Astrocyte (in vitro differentiated cells and primary cell): ENCODE data around the gene SMTNL2. TPM values are rescaled to one million over a fixed set of nuclear protein-coding genes. Genes with fewer than 3 reads are reported as not detected.
"Not testable (repeated sequence)": the region's sequence is repeated elsewhere in the genome, so short reads cannot be mapped to it uniquely, and the experiment has no call there.

Experiments used
- DNase-seq: peaks from one replicate; pipeline ENCODE4 v3.0.0-alpha.2; 2010; ENCODE audit warnings: low read depth
- FAIRE-seq: peaks from 2 replicates; lab custom pipeline; 2011; peaks lifted over from hg19 to GRCh38; lab: Jason Lieb, UNC
- H2AFZ ChIP-seq: 2 replicates; pipeline ENCODE4 v1.6.0; 2012; ENCODE audit warnings: low read depth, low read length, inconsistent platforms
- H3K27ac ChIP-seq: 2 replicates; pipeline ENCODE4 v1.5.1; 2011; ENCODE audit warnings: low read depth, low read length, inconsistent platforms
- H3K27me3 ChIP-seq: 2 replicates; pipeline ENCODE4 v1.6.0; 2011; ENCODE audit warnings: low read length, inconsistent platforms; ENCODE audit not compliant: insufficient read depth
- H3K36me3 ChIP-seq: 2 replicates; pipeline ENCODE4 v1.5.1; 2011; ENCODE audit warnings: low read length, inconsistent platforms; ENCODE audit not compliant: insufficient read depth
- H3K4me1 ChIP-seq: 2 replicates; pipeline ENCODE4 v1.5.1; 2011; ENCODE audit warnings: low read length, inconsistent platforms; ENCODE audit not compliant: insufficient read depth
- H3K4me2 ChIP-seq: 2 replicates; pipeline ENCODE4 v1.6.0; 2012; ENCODE audit warnings: low read length, inconsistent platforms
- H3K4me3 ChIP-seq: 2 replicates; pipeline ENCODE4 v1.5.1; 2011; ENCODE audit warnings: low read depth, mild to moderate bottlenecking, low read length, inconsistent platforms; ENCODE audit not compliant: insufficient read depth
- H3K79me2 ChIP-seq: 2 replicates; pipeline ENCODE4 v1.6.0; 2012; ENCODE audit warnings: mild to moderate bottlenecking, low read length, inconsistent platforms; ENCODE audit not compliant: insufficient read depth
- H3K9ac ChIP-seq: 2 replicates; pipeline ENCODE4 v1.6.0; 2012; ENCODE audit warnings: mild to moderate bottlenecking, low read length, inconsistent platforms
- H3K9me3 ChIP-seq: 2 replicates; pipeline ENCODE4 v1.5.1; 2012; ENCODE audit warnings: low read depth, mild to moderate bottlenecking, low read length, inconsistent platforms; ENCODE audit not compliant: insufficient read depth
- H4K20me1 ChIP-seq: 2 replicates; pipeline ENCODE4 v1.6.0; 2012; ENCODE audit warnings: low read length, inconsistent platforms; ENCODE audit not compliant: insufficient read depth
- H3K27ac Mint-ChIP-seq: one replicate; pipeline ENCODE4 v1.8.0; 2021; ENCODE audit warnings: mild to moderate bottlenecking, mixed read lengths; ENCODE audit not compliant: unreplicated experiment
- H3K27me3 Mint-ChIP-seq: one replicate; pipeline ENCODE4 v1.8.0; 2021; ENCODE audit warnings: low read depth, mixed read lengths; ENCODE audit not compliant: unreplicated experiment
- H3K36me3 Mint-ChIP-seq: one replicate; pipeline ENCODE4 v1.8.0; 2021; ENCODE audit warnings: low read depth, mixed read lengths; ENCODE audit not compliant: unreplicated experiment
- H3K4me1 Mint-ChIP-seq: one replicate; pipeline ENCODE4 v1.8.0; 2021; ENCODE audit warnings: low read depth, mixed read lengths; ENCODE audit not compliant: unreplicated experiment
- H3K4me3 Mint-ChIP-seq: one replicate; pipeline ENCODE4 v1.8.0; 2021; ENCODE audit warnings: mild to moderate bottlenecking, moderate library complexity, mixed read lengths; ENCODE audit not compliant: unreplicated experiment
- H3K9me3 Mint-ChIP-seq: one replicate; pipeline ENCODE4 v1.8.0; 2021; ENCODE audit warnings: mild to moderate bottlenecking, mixed read lengths; ENCODE audit not compliant: unreplicated experiment
- EZH2 ChIP-seq: IDR thresholded peaks from 2 replicates; pipeline ENCODE4 v1.6.1; 2012; ENCODE audit warnings: mild to moderate bottlenecking, low read length, inconsistent platforms; ENCODE audit not compliant: insufficient read depth
- total RNA-seq: library from RNA; stranded (reverse); gene quantifications from 2 replicates; pipeline ENCODE4 v1.2.1, GENCODE V29; 2021
- TF ChIP-seq, protein P1 (sequence below): IDR thresholded peaks from 2 replicates; pipeline ENCODE4 v1.5.1; 2011; ENCODE audit warnings: low read depth, mild to moderate bottlenecking, inconsistent platforms, low read length, moderate library complexity; ENCODE audit not compliant: insufficient read depth

Gene SMTNL2
- total RNA-seq, 1 donor from 2014 or later = 0.18 TPM

DNA sequence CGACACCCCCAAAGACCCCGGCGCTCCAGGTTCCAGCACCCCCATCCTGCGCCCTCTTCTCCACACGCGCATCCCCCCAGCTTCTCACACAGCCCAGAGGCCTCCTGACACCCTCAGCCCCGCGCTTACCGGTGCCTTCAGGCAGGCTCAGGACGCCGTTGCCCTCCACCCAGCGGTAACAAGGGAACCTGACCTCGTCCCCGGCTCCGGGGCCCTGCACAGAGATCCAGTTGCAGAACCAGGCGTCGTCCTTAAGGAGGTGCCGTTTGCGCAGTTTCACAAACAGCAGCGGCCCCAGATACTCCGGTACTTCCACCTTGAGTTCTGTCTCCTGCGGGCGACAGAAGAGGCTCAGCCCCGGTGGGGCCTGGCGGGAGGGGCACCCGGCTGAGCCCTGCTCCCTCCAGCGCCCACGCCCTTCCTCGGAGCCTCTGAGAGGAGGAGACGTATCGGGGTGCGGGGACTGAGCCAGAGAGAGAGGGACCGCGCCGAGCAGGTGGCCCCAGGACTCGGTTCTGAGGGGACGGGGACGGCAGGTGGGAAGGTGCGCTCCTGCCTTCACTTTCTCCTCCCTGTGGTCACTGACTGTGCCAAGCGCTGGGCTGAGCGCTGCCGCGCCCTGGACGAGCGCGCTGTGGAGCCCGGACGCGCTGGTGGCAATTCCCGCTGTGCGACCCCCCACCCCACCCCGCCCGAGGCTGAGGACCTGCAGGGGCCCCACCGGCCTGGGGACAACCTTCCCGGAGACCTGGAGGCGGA lies 55.2 kb downstream of the SMTNL2 start:
- not testable (repeated sequence) for H3K9ac ChIP-seq, DNase-seq, FAIRE-seq, H3K27ac Mint-ChIP-seq, H3K4me3 Mint-ChIP-seq, H3K79me2 ChIP-seq, H4K20me1 ChIP-seq, H3K9me3 Mint-ChIP-seq, H3K4me2 ChIP-seq, H3K36me3 ChIP-seq, H3K27ac ChIP-seq, H3K4me3 ChIP-seq, H3K36me3 Mint-ChIP-seq, H3K4me1 Mint-ChIP-seq, H2AFZ ChIP-seq, H3K4me1 ChIP-seq, H3K9me3 ChIP-seq
- H3K27me3 ChIP-seq = peaks cover 63% of the 10 kb centered on the region
- H3K27me3 Mint-ChIP-seq = peaks cover 74% of the 10 kb centered on the region

DNA sequence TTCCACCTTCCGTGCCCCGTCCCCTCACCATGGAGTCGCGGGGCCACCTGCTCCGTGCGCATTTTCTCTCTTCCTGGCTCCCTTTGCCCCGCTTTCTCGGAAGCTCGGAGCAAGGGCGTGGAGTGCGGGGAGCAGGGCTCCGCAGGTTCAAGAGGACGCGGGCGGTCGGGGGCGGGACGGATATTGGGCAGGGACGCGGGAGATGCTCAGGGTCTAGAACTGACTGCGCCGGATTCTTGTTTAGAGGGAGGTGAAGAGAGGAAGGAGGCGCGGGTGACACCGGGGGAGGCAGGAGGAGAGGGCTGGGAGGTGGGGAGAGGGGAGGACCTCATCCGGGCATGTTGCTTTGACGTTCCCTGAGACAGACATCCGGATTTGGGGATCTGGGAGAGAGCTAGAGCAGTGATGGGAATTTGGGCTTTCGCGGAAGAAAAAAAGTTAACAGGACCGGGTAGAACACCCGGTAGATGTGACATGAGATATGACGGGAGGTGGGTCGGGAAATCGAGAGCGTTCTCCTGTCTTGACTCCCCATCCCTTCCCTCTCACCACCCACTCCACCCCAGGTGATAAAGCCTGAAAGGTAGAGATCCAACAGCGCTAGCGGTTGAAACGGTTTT lies 56.4 kb downstream of the SMTNL2 start:
- peaks cover 64% of the 10 kb centered on the region for H3K27me3 ChIP-seq
- not testable (repeated sequence) for H3K4me1 ChIP-seq, H3K4me1 Mint-ChIP-seq, H4K20me1 ChIP-seq, H2AFZ ChIP-seq, H3K9me3 Mint-ChIP-seq, H3K36me3 Mint-ChIP-seq, H3K4me2 ChIP-seq, H3K4me3 ChIP-seq, H3K27ac ChIP-seq, DNase-seq, FAIRE-seq, H3K79me2 ChIP-seq, H3K9me3 ChIP-seq, H3K36me3 ChIP-seq, H3K4me3 Mint-ChIP-seq, H3K9ac ChIP-seq, H3K27ac Mint-ChIP-seq
- peaks cover 74% of the 10 kb centered on the region for H3K27me3 Mint-ChIP-seq

DNA sequence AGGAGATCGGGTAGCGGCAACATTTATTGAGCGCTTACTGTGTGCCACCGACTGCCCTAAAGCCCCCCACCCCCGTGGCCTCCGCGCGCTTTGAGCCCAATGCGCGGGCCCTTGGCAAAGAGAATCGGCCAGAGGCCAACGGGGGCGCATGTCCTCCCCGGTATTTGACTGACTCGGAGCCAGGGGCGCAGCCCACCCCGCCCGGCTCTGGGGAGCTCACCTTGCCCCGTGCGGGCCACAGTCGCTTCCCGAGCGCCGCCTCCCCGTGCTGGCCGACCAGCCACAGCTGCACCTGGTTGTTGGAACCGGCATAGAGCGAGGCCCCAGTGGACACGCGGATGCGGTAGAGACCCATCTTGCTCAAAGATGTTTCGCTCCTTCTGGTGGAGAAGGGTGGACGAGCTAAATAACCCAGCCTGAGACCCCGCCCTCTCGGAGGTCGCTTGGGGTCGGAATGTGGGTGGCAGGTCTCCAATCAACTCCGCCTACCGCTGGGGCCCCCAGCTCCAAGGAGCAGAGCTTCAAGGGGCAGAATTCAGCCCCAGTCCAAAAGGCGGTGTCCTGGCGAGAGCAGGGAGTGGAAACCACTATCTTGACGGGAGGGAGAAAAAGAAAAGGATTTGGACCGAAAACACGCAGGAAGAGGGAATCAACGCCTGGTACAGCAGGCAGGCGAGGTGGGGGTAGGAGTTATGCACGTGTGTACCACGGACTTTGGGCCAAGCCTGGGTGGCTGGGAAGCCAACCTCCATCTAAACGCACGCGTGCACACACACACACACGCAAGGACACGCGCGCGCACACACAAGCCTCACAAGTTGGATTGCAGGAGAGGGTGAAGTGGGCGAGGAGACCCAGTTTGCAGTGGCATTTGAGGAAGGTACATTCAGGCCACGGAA lies 57.2 kb downstream of the SMTNL2 start, which contains the start of gene ALOX15:
ALOX15 (minus strand) TSS at position 382 of the 899 bp plus-strand sequence; CDS start at position 355, 27 bp downstream.
- Mint-ChIP-seq H3K4me1 (no peaks in the 10 kb centered on the region), H3K27ac (no peak within 1 kb of the TSS), H3K36me3 (peaks cover 2% of the 10 kb centered on the region), H3K9me3 (peaks cover 1% of the 10 kb centered on the region), H3K27me3 (peaks cover 72% of the 10 kb centered on the region), H3K4me3 (no peak within 1 kb of the TSS)
- no peaks in the 10 kb centered on the region for H3K79me2 ChIP-seq
- H3K4me2 ChIP-seq = no peak within 1 kb of the TSS
- peaks cover 57% of the 10 kb centered on the region for H3K27me3 ChIP-seq
- H3K36me3 ChIP-seq = no peaks in the 10 kb centered on the region
- no peak within 1 kb of the TSS for H3K27ac ChIP-seq
- H3K4me3 ChIP-seq = no peak within 1 kb of the TSS
- H3K9ac ChIP-seq = no peak within 1 kb of the TSS
- H3K9me3 ChIP-seq = no peaks in the 10 kb centered on the region
- FAIRE-seq (no peak), DNase-seq (no peak)
- no peak within 1 kb of the TSS for H2AFZ ChIP-seq
- TF ChIP-seq EZH2 = peak; percentile 64
- TF ChIP-seq, protein P1, sequence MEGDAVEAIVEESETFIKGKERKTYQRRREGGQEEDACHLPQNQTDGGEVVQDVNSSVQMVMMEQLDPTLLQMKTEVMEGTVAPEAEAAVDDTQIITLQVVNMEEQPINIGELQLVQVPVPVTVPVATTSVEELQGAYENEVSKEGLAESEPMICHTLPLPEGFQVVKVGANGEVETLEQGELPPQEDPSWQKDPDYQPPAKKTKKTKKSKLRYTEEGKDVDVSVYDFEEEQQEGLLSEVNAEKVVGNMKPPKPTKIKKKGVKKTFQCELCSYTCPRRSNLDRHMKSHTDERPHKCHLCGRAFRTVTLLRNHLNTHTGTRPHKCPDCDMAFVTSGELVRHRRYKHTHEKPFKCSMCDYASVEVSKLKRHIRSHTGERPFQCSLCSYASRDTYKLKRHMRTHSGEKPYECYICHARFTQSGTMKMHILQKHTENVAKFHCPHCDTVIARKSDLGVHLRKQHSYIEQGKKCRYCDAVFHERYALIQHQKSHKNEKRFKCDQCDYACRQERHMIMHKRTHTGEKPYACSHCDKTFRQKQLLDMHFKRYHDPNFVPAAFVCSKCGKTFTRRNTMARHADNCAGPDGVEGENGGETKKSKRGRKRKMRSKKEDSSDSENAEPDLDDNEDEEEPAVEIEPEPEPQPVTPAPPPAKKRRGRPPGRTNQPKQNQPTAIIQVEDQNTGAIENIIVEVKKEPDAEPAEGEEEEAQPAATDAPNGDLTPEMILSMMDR = no peak
- H3K4me1 ChIP-seq = no peaks in the 10 kb centered on the region
- H4K20me1 ChIP-seq = no peaks in the 10 kb centered on the region
